ENCODE measurements around the gene ZNF407.

ZNF407 gene

GRCh38 chr18:74975001-74975400, 377.3 kb downstream of the ZNF407 start:
- no peak for TF ChIP-seq ZSCAN5A (tag by site-specific recombination; IDR thresholded peaks at IDR 0.05)
- TF ChIP-seq ZNF639 (tag by site-specific recombination; IDR thresholded peaks at IDR 0.05) = no peak
- TF ChIP-seq ZNF670 (tag by site-specific recombination; IDR thresholded peaks at IDR 0.05; ENCODE audit: low read depth) = no peak
- TF ChIP-seq PRDM2 (tag by site-specific recombination; IDR thresholded peaks at IDR 0.05; ENCODE audit: borderline replicate concordance) = no peak
- no peak for TF ChIP-seq OVOL3 (tag by site-specific recombination; IDR thresholded peaks at IDR 0.05)
- TF ChIP-seq ZNF664 (tag by site-specific recombination; IDR thresholded peaks at IDR 0.05) = no peak
- no peak for TF ChIP-seq ZNF37A (tag by site-specific recombination; IDR thresholded peaks at IDR 0.05)
- TF ChIP-seq ZBTB44 (tag by site-specific recombination; IDR thresholded peaks at IDR 0.05) = no peak
- TF ChIP-seq ZSCAN23 (tag by site-specific recombination; IDR thresholded peaks at IDR 0.05) = no peak
- TF ChIP-seq MYNN (tag by site-specific recombination; IDR thresholded peaks at IDR 0.05; ENCODE audit: borderline replicate concordance) = no peak
- TF ChIP-seq ZNF48 (tag by site-specific recombination; IDR thresholded peaks at IDR 0.05) = no peak
- TF ChIP-seq ZNF513 (tag by site-specific recombination; IDR thresholded peaks at IDR 0.05) = no peak
- TF ChIP-seq ZBTB1 (tag by site-specific recombination; IDR thresholded peaks at IDR 0.05) = no peak
- no peak for TF ChIP-seq ZNF211 (tag by site-specific recombination; IDR thresholded peaks at IDR 0.05; ENCODE audit: low read depth)
- no peak for TF ChIP-seq ZNF837 (tag by site-specific recombination; IDR thresholded peaks at IDR 0.05)
- TF ChIP-seq ZNF18 (tag by site-specific recombination; IDR thresholded peaks at IDR 0.05) = no peak
- TF ChIP-seq ZXDB (tag by site-specific recombination; IDR thresholded peaks at IDR 0.05) = no peak
- CTCF ChIA-PET = interaction anchor here (0.6 to 1.7 kb wide), 5 partner anchors 11 to 234 kb away, joined by 3 to 4 read pairs (median 3); partner anchors contain the start of gene PTGR3

More at GRCh38 chr18:74975001-74975400, 377.3 kb downstream of the ZNF407 start:
- Histone ChIP-seq H3K36me3 (ENCODE audit: control insufficient read depth in 2 of 2, insufficient read depth in 1 of 2, low read length in 2 of 2) (no peaks in the 10 kb centered on the region), H3K9me3 (ENCODE audit: control insufficient read depth, insufficient read depth, low read depth, low read length) (no peaks in the 10 kb centered on the region), H3K4me1 (ENCODE audit: control insufficient read depth, insufficient read depth, low read length) (no peaks in the 10 kb centered on the region), H3K4me3 (ENCODE audit: low read depth, low read length) (no peak overlapping the region), H3K27ac (ENCODE audit: extremely low read depth, low read depth, low read length) (no peak overlapping the region)
- POLR2A ChIA-PET = no interaction called here

Data from HEK293 (cell line).